Activated CD8-positive, alpha-beta T cell treated with anti-CD3 and anti-CD28 coated beads for 36 hours (primary cell): ENCODE results near the gene HCFC1. TPM values are rescaled to one million over a fixed set of nuclear protein-coding genes. Genes with fewer than 3 reads are reported as not detected.

Experiments used
- ATAC-seq: fragments of 200-7000 bp; cut with Tn5 transposase; one replicate; pipeline ENCODE4 v1.10.0; 2021; ENCODE audit warnings: mild to moderate bottlenecking, moderate library complexity
- CTCF ChIA-PET: fragments of 350-600 bp; sonication (Branson Sonifier 250); formaldehyde crosslinking; loops from one replicate; lab custom pipeline; 2021; ENCODE audit warnings: antibody characterized with exemption; lab: Charles Lee
- POLR2A ChIA-PET: fragments of 350-600 bp; sonication (Branson Sonifier 250); formaldehyde crosslinking; loops from one replicate; lab custom pipeline; 2021; ENCODE audit warnings: antibody characterized with exemption; lab: Charles Lee
- DNase-seq: peaks from one replicate; pipeline ENCODE4 v3.0.0-alpha.2; 2020
- H3K27ac Mint-ChIP-seq: one replicate; pipeline ENCODE4 v1.8.0; 2021; ENCODE audit warnings: mild to moderate bottlenecking, mixed read lengths
- H3K27me3 Mint-ChIP-seq: one replicate; pipeline ENCODE4 v1.8.0; 2021; ENCODE audit warnings: mixed read lengths
- H3K36me3 Mint-ChIP-seq: one replicate; pipeline ENCODE4 v1.8.0; 2021; ENCODE audit warnings: low read depth, mixed read lengths
- H3K4me1 Mint-ChIP-seq: one replicate; pipeline ENCODE4 v1.8.0; 2021; ENCODE audit warnings: low read depth, mixed read lengths
- H3K4me3 Mint-ChIP-seq: one replicate; pipeline ENCODE4 v1.8.0; 2021; ENCODE audit warnings: mild to moderate bottlenecking, moderate library complexity, mixed read lengths
- H3K9me3 Mint-ChIP-seq: one replicate; pipeline ENCODE4 v1.8.0; 2021; ENCODE audit warnings: mixed read lengths
- intact Hi-C: fragments of 100-400 bp; cut with micrococcal nuclease; formaldehyde crosslinking; loops from one replicate; pipeline ENCODE4 v1.10.0; 2022
- total RNA-seq, 2 experiments: library from RNA; stranded (reverse); gene quantifications; one replicate each; pipeline ENCODE4 v1.2.3, GENCODE V29; 2021
- TF ChIP-seq, protein P1 (sequence below): fragments of 200-600 bp; IDR thresholded peaks from one replicate; pipeline ENCODE4 v1.8.0; 2022; ENCODE audit warnings: antibody characterized with exemption, mild to moderate bottlenecking

HCFC1 gene
- total RNA-seq, 2 experiments from 2014 or later: 115 to 116 TPM

DNA sequence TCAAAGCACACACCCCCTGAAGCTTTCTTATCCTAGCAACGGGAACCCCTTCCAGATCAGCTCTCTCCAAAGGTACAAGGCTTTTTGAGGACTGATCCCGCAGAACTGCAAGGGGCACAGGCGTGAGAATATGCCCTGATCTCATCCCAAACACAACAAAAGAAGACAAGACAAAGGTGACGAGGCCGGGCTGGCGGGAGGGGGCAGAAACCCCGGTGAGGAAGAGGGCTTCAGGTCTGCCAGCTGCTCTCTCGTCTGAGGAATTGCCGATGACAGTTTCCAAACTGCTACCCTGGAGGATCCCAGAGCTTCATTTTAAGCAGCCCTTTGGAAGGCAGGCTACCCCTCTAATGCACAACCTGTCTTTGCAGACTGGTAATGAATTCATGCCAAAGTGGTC lies 3.4 kb downstream of the HCFC1 start:
- Mint-ChIP-seq H3K36me3 (peaks cover 47% of the 10 kb centered on the region), H3K4me3 (peak overlapping the region; percentile 93), H3K9me3 (no peaks in the 10 kb centered on the region), H3K4me1 (peaks cover 21% of the 10 kb centered on the region), H3K27me3 (no peaks in the 10 kb centered on the region), H3K27ac (peak overlapping the region; percentile 95)
- POLR2A ChIA-PET: interaction anchor here (1.5 to 12.0 kb wide), 8 partner anchors 10 to 46 kb away, joined by 3 to 105 read pairs (median 13); partner anchors contain the start of genes ARHGAP4 and NAA10
- no peak for ATAC-seq
- CTCF ChIA-PET: interaction anchor here (0.9 to 4.4 kb wide), 8 partner anchors 15 to 176 kb away, joined by 3 to 40 read pairs (median 5); partner anchors contain the start of genes ARHGAP4 and NAA10
- no peak for DNase-seq
- TF ChIP-seq, protein P1, sequence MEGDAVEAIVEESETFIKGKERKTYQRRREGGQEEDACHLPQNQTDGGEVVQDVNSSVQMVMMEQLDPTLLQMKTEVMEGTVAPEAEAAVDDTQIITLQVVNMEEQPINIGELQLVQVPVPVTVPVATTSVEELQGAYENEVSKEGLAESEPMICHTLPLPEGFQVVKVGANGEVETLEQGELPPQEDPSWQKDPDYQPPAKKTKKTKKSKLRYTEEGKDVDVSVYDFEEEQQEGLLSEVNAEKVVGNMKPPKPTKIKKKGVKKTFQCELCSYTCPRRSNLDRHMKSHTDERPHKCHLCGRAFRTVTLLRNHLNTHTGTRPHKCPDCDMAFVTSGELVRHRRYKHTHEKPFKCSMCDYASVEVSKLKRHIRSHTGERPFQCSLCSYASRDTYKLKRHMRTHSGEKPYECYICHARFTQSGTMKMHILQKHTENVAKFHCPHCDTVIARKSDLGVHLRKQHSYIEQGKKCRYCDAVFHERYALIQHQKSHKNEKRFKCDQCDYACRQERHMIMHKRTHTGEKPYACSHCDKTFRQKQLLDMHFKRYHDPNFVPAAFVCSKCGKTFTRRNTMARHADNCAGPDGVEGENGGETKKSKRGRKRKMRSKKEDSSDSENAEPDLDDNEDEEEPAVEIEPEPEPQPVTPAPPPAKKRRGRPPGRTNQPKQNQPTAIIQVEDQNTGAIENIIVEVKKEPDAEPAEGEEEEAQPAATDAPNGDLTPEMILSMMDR: no peak
- intact Hi-C loops: no loop called here

DNA sequence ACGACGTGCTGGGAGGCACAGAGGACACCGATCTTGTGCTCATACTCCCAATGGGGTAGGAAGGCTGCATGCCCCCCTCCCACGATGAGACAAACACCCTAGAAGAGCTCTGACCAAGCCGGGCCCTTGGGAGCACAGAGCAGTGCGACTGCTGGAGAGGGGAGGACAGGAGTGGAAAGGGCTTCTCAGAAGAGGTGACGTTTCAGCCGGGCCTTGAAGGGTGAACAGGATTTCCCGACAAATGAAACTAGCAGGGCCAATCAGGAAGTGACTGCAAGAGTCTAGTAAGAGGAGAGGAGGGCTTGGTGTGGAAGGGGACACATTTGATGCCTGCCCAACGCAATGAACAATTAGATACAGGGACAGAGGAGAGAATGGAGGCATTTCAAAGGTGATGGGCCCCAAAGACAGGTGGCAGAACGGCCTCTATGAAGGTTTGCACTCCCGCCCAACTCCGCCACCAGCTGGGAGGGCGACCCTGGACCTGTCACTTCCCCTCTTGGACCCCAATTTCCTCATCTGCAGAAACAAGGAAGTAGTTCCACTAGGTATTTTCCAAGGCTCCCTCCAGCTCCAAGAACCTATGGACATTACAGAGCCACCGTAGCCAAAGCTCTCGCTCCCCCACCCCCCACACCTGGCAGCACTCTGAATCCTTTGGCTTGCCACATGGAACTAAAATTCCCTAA lies 3.9 kb downstream of the HCFC1 start:
- peak; percentile 58 for DNase-seq
- peaks cover 47% of the 10 kb centered on the region for H3K36me3 Mint-ChIP-seq
- peak overlapping the region; percentile 93 for H3K4me3 Mint-ChIP-seq
- no peaks in the 10 kb centered on the region for H3K9me3 Mint-ChIP-seq
- peak; percentile 9 for ATAC-seq
- TF ChIP-seq, protein P1: no peak
- no peaks in the 10 kb centered on the region for H3K27me3 Mint-ChIP-seq
- peaks cover 21% of the 10 kb centered on the region for H3K4me1 Mint-ChIP-seq
- H3K27ac Mint-ChIP-seq: peak overlapping the region; percentile 95
- intact Hi-C loops: no loop called here
- POLR2A ChIA-PET: interaction anchor here (1.0 to 12.0 kb wide), 10 partner anchors 8 to 430 kb away, joined by 3 to 105 read pairs (median 8); partner anchors contain the start of genes ARHGAP4, NAA10 and RPL10
- CTCF ChIA-PET: interaction anchor here (0.9 to 4.4 kb wide), 8 partner anchors 15 to 175 kb away, joined by 3 to 40 read pairs (median 5); partner anchors contain the start of genes ARHGAP4 and NAA10

DNA sequence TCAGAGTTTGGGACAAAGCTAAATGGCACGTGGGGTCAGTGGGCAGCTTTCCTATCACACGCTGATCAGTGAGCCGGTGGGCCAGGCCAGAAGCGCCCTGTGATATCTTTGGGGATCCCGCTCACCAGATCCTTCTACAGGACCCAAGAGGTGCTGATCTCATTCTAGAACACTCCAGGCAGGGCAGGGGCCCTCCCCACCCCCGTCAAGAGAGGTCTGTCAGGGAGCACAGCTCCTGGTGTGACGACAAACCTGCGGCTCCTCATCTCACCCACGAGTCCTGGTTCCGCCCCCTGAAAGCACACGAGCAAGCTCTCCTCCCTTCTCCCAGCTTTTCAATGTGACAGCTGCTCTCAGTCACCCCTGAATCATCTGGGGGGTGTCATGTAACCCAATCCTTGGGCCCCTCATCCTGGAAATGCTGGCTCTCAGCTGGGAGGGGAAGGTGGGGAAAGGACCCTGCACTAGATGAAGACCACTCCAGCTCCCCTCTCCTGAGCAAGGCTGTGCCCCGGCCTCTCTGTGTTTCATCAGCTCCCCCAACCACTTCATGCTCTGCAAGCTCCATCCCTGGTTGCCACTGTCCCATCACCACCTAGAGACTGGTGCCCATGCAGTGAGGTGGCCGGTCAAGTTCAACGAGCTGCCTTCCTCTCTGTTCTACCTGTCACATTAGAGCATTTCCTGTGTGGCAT lies 4.6 kb downstream of the HCFC1 start:
- H3K36me3 Mint-ChIP-seq: peaks cover 50% of the 10 kb centered on the region
- peak overlapping the region; percentile 93 for H3K4me3 Mint-ChIP-seq
- DNase-seq: peak; percentile 81
- ATAC-seq: peak; percentile 46
- POLR2A ChIA-PET: interaction anchor here (0.5 to 12.0 kb wide), 10 partner anchors 8 to 431 kb away, joined by 3 to 105 read pairs (median 5); partner anchors contain the start of genes ARHGAP4, NAA10 and RPL10
- H3K27ac Mint-ChIP-seq: peak overlapping the region; percentile 95
- intact Hi-C loops: no loop called here
- H3K9me3 Mint-ChIP-seq: no peaks in the 10 kb centered on the region
- CTCF ChIA-PET: interaction anchor here (0.7 to 4.4 kb wide), 7 partner anchors 14 to 203 kb away, joined by 3 to 40 read pairs (median 5); partner anchors contain the start of genes NAA10 and PLXNB3
- H3K4me1 Mint-ChIP-seq: peaks cover 21% of the 10 kb centered on the region
- H3K27me3 Mint-ChIP-seq: no peaks in the 10 kb centered on the region
- TF ChIP-seq, protein P1: no peak

DNA sequence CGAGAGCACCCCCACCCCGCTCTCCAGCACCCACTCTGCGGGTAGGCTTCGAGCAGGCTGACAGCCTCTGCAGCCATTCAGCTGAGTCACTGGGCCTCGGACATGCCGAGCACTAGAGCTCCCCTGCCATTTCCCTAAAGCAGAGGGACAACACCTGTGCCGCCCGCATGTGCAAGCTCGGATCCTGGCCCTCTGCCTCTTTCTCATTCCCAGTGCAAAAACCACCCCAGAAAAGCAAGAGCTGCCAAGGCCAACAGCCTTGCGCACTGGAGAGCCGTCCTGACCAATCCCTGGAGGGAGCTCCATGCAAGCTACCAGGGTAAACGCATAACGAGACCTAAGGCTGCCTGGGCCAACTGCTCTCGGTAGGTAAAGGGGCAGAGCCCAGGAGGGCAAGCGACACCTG lies 5.3 kb downstream of the HCFC1 start:
- ChIA-PET POLR2A (interaction anchor here (0.5 to 12.0 kb wide), 7 partner anchors 8 to 39 kb away, joined by 3 to 105 read pairs (median 10); partner anchors contain the start of genes ARHGAP4 and NAA10), CTCF (interaction anchor here (0.7 to 4.4 kb wide), 4 partner anchors 13 to 203 kb away, joined by 3 to 40 read pairs (median 10); partner anchors contain the start of genes NAA10 and PLXNB3)
- Mint-ChIP-seq H3K27ac (peak overlapping the region; percentile 95), H3K27me3 (no peaks in the 10 kb centered on the region), H3K36me3 (peaks cover 49% of the 10 kb centered on the region), H3K4me1 (peaks cover 21% of the 10 kb centered on the region), H3K4me3 (peak overlapping the region; percentile 93), H3K9me3 (no peaks in the 10 kb centered on the region)
- TF ChIP-seq, protein P1: no peak
- DNase-seq (no peak), ATAC-seq (no peak)
- intact Hi-C loops: no loop called here
